HG02840 (cell line): ENCODE results near the gene ENC1.

ENCODE experiments used
- ATAC-seq: cut with Tn5 transposase; IDR thresholded peaks from one replicate; pipeline ENCODE4 v1.9.1; 2021; ENCODE audit warnings: mild to moderate bottlenecking, moderate library complexity, moderate number of reproducible peaks; ENCODE audit not compliant: unreplicated experiment, low FRiP score

ENC1 gene

DNA sequence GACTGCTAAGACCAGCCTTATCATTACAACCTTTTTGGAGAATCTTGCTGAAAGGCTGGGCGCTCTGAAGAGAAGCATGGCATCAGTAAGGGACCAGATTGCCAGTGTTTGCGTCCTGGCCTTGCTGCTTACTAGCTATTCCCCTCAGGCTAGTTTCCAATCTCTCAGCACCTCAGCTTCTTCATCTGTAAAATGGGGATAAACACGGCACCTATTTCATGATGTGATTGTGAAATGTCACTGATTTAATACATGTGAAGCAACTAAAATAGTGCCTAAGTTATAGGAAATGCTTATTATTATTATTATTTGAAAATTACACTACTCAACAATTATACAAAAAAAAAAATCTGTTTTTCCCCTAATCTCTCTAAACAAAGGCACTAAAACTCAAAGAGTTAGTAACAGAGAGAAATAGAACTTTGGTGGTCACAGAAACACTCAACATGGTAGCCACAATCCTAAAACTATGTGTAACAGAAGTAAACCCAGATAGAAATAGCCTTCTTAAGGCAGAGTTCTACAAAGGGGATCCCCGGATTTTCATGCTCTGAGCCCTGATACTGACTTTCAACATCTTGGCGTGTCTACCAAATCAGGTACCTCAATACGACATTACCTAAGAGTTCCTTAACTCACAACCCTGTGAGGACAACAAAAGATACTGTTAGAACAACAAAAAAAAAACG lies 62.0 kb downstream of the ENC1 start:
- ATAC-seq, result no peak
